T1000 (cell line): ENCODE results near the gene DHCR7.
A peak's percentile ranks its signal among the peaks of the same experiment; 100 is the strongest.

Source experiments
- DNase-seq: peaks from one replicate; lab custom pipeline; 2025; ENCODE audit warnings: mixed read lengths; lab: John Stamatoyannopoulos, UW

The DHCR7 gene

DNA sequence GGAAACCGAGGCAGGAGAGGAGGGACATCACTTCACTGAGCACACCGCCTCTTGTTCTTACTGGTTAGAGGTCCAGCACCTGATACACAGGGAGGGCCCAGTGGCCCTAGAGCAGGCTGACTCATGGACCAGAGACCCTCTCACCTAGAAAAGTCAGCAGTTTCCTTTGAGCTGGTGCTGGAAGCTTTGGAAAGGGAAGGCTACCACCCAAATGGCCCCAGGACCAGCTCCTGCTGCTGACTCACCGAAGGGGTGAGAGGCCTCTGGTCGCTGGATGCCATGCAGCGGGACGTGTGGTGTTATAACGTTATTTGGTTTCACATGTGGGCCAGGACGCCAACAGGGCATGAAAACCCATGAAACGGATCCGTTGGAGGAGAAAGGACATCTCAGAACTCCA lies 8.6 kb upstream of the DHCR7 start:
- no peak for DNase-seq

DNA sequence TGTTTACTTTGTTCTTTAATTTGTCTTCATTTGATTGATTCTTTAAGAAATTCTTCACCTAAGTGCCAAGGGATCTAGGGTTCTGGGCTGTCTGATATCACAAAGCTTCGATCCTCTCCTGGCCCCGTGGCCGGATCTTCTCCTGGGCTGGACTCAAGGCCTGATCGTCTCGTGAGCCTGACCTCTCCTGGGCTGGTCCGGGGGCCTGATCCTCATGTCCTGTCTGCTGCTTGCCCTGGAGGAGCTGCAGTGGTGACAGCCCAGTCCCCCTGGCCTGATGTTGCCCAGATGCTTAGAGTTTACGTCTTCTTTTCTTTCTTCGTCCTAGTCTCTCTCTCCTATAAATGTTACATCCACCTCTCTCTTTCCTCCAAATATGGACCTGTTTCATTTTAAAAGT lies 8.1 kb upstream of the DHCR7 start:
- no peak for DNase-seq

DNA sequence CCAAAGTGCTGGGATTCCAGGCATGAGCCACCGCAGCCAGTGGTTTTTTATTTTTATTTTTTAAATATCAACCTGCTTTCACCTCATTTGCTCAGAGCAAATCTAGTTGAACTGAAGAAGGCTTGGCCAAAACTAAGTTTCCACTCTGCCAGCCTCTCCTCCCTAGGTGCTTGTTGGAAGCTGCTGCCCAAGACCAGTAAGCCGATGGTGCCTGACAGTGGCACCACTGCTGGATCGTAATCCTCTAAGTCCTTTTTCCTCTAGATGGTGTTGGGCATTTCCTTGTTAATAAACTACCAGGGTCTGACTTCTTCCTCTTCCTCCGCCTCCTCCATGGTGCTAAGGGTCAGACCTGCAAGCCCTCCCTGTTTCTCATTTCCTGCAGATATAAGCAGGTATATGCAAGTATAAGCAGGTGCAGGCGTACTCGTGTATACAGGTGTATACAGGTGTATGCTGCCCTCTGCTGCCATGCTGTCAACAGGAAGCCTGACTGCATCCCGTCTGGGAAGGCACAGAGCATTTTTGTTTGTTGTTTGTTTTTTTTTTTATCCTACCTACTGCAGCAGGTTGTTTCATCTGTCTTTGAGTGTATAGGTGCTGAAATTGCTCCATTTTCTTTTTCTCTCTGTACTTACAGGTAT lies 6.4 kb upstream of the DHCR7 start:
- no peak for DNase-seq

DNA sequence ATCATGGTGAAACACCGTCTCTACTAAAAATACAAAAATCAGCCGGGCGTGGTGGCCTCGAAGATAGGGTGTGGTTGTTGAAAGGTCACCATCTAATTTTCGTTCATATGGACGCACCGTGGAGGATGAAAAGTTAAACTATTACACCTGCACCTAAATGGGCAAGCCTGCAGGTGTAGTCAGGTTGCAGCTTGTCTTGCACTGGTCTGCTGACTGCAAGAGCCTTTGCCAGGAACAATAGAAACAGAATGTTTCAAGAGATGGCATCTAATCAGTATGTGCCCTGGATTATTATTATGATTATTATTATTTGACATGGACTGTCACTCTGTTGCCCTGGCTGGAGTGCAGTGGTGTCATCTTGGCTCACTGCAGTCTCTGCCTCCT lies 5.7 kb upstream of the DHCR7 start:
- DNase-seq, result no peak

DNA sequence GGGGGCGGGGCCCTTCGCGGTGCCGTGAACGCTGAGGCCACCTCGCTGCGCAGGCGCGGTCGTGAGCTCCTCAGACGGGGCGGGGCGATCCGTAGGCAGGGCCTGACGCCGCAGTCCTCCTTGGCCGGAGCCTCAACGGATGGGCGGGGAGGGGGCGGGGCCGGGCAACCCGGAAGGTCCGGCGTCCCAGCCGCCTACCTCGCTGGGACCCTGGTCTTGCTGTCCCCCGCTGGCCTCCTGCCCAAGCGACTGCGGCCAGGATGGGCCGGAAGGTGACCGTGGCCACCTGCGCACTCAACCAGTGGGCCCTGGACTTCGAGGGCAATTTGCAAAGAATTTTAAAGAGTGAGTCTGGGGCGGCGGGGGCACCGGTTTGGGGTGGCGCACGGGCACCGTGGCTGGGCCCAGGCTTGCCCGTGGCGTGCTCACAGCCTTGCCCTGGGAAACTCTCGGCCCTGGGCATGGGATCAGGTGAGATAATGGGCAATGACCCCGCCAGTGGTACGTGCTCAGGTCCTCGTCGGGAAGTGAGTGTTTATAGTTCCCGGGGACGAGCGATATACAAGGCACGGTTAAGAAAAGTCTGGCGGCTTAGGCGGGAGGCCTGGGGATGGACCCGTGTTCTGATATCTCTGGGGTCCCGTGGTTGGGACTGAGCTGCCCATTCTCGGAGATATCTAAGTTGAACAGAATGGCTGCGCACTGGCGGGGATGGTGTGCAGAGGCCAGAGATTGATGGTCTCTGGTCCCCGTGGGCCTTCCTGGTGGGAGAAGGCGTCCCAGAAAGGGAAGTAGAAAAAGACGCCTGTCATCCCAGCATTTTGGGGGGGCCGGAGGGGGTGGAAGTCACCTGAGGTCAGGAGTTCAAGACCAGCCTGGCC lies 5.1 kb upstream of the DHCR7 start, which contains the start of gene NADSYN1:
TSS of gene NADSYN1 (plus strand) at position 167 of the 881 bp plus-strand sequence. CDS start at position 261, 94 bp downstream.
- DNase-seq, result peak; percentile 95

DNA sequence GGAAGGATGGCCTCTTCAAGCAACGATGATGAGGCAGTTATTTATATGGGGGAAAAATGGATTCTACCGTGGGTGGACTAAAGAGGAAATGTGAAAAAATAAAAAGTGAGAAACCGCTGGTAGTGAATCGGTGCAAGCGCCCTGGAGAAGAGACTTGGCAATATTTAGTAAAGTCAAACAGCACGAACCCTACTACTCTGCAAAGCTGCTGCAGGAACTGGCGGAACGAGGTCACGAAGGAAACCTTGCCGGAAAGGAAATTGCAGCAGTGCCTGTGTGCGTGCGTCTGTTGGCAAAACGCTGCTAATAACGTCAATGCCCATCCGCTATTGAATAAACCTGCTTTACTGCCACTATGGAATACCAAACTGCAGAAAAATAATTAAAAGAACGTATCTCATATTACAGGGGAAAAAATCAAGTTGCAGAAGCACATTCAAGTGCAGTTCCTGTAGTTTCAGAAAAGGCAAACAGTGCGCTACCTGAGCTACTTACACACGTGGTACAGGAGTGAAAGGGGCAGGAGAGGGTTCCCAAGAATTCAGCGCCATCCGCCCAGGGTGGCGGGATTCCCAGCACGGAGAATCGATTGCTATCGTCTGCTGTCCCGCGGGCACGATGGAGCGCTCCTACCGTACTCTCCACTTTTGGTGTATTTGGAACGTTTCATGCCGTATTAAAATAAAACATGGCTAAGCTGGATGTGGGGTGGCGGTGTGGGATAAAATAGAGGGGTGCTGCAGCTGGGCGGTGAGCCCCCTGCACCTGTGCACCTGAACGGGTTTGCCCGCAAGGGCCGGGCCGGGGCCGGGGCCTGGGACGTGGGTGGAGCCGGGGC lies 4.2 kb upstream of the DHCR7 start:
- DNase-seq, result no peak

DNA sequence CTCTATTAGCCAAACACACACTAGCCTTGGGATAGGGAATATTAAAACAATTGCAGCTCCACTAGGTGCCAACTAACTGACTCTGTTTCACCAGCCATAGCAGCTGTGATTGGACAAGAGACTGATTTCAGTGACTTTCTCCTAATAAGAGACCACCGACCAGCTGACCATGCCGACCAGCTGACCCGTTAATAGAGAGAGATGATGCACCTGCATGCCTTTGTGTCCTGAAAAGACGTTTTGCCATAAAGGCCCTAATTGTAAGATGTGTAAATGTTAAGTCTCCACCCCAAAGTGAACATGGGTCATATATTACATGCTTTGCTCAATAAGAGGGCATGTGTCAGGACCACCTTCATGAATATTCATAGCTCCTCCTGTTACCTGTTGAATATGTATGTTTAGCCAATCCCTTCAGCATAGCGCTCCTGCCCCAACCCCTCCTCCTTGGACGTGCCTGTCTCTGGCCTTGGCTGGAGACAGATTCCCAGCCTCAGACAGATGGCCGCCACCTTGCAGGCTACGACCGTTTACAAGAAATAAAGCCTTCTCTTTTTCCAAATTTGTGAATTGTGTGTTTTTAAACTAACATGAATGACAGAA lies 3.5 kb upstream of the DHCR7 start:
- no peak for DNase-seq

DNA sequence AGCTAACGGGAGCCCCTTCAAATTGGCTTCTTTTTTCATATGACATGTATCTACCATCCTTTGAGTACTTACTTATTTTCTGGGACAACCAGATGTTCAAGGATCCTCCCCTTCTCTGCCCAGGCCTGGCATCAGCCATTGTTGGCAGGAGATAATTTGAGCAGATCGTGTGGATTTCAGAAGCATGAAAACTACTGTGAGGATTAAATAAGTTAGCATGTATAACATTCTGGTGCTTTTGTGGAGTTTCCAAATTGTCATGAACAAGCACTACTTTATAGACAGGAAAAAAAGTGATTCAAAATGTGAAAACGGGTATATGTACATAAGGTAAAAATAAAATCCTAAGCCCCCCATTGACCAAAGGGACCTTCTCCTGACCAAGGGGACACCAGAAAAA lies 2.7 kb upstream of the DHCR7 start:
- DNase-seq, result no peak

DNA sequence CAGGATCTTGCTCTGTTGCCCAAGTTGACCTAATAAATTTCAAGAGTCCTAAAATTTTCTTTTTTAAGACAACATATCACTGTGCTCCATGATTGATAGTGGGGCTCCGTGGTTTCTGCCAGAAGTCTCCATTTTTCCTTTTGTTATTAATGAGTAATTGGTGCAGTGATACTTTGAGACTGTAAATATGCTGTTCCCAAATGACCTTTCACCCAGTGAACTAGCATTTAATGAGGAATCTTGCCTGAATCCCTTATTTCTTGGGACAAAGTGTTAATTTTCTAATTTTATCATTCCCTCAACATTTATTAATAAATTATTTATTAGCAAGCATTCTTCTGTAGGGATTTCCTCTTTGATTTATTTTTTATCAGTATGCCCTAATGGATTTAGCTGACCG lies 2.3 kb upstream of the DHCR7 start:
- DNase-seq, result no peak

DNA sequence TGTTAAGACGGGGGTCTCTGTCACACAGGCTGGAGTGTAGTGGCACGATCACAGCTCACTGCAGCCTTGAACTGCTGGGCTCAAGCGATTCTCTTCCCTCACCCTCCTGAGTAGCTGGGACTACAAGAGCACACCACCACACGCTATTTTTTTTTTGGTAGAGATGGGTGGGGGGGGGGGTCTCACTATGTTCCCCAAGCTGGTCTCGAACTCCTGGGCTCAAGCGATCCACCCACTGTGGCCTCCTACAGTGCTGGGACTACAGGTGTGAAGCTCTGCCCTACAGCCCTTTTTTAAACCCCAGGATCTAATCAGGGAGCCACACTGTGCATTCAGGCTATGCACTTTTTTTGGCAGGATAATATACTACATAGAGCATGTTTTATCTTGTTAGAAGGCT lies 1.4 kb upstream of the DHCR7 start:
- DNase-seq, result no peak

DNA sequence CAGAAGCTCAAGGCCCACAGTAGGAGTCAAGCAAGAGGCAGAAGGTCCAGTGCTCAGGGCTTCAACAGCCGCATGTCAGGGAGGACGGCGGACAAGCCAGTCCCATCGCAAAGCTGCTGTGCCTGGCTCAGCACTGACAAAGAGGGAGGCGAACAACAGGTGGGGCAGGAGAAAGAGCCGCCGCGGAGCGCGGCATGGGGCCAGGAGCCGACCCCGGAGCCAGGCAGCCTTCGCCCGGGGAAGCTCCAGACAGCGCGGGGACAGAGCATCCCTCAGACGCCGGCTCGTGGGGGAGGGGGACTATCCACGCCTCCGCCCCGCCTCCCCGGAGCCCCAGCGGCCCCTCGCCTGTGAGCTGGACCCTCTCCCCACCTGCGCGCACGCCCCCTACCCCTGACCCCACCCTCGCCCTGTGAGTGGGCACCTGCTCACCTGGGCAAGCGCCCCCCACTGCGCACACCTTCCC lies 369 bp downstream of the DHCR7 start:
- no peak for DNase-seq

DNA sequence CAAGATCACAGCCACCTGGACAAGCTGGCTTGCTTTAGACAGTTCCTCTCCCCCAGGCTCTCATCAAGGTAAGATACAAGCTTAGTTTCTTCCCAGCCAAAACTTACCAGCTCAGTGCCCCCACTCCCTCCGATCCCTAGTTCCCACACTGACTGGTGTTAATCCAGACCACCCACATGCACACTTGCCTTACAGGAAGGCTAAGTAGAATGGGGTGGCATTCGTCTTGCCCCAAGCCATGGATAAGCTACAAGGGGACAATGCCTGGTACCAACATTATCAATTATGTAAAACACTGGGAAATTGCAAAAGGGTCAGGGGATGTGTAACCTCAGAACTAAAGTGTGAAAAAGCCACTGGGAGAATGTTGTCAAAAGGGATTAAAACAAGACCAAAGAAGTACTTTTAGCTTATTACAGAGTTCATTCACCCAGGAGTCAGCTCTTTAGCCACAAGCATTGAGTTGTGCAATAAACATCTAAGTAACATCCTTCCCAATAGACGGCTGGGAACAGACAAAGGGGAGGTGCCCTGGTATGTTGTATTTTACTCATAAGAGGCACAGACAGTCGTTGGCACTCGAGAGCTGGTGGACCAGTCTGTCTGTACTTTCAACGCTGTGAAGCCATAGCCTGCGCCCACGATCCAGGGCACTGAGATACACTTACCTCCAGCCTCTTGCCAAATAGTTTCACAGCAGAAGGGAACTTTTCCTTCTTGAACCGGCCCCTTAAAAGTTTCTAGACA lies 1.1 kb downstream of the DHCR7 start:
- DNase-seq, result no peak

DNA sequence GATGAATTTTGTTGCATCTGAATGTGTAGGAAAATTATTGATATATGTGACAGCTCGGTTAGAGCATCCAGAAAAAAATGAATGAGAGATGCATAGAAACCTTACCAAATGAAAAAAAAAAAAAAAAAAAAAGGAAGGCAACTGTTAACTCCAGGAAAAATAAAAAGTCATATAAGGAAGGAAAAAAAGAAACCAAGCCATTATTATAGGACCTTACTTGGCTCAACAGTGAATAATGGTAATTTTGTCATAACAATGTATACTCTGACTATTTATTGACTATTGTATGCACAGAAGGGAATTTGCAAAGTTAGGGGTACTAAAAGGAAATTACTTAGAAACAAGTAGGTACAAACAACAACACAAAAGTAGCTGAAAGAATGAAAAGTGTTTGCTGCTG lies 2.0 kb downstream of the DHCR7 start:
- no peak for DNase-seq

DNA sequence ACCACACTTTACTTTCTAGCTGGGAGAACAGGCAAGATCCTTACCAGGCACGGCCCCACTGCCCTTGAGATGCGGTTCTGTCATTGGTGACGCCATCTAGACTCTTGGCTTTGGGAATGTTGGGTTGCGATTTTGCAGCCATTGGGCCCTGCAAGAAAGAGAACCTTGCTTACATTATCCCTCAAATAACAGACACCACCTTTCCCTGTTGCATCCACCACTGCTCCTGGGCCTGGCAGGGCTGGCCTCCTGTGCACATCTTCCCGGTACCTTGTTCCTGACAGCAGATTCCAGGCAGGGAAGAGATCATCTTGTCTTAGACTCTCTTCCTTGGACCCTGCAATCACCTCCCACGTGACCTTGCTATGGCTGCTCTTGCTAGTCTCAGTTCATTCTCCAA lies 3.4 kb downstream of the DHCR7 start:
- no peak for DNase-seq

DNA sequence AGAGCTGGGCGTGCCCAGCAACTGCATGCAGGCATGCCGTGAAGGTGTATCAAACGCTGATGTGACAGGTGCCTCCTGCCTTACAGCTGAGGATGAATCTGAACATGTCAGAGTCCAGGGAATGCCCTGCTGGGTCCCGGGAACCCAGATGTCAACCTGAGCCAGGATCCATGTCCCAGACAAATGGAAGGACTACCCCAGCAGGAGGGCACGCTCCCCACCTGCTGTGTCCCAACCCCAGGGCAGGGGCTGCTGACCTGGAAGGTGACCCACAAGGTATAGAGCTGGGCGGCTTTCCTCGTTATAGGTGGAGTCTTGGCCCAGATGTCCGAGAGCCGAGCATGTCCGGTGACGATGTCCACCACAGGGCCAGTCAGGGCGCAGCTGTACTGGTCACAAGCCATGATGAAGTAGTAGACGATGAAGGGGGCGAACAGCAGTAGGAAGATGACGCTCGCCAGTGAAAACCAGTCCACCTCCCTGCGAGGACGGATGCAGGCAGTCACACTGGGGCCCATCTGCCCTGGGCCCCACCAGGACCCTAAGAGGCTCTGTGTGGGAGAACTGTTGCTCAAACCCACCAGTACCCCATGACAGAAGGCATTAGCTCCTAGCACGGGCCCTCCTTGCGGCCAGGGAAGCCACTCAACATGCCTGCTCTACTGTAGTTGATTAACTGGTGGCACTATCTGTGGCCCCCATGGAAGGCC lies 4.3 kb downstream of the DHCR7 start:
- no peak for DNase-seq

DNA sequence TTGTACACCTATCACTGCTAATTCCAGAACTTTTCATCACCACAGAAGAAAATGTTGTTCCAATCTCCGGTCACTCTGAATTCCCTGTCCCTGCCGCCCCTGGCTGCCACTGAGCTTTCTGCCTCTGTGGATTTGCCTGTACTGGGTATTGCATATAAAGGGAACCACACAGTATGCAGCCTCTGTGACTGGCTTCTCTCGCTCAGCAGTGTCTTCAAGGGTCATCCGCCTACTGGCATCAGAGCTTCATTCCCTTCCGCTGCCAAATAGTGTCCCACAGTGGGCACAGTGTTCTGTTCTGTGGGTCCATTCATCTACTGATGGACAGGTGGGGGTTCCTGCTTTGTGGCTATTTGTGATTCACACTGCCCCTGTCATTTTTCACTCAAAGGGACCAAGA lies 5.3 kb downstream of the DHCR7 start:
- DNase-seq, result no peak

DNA sequence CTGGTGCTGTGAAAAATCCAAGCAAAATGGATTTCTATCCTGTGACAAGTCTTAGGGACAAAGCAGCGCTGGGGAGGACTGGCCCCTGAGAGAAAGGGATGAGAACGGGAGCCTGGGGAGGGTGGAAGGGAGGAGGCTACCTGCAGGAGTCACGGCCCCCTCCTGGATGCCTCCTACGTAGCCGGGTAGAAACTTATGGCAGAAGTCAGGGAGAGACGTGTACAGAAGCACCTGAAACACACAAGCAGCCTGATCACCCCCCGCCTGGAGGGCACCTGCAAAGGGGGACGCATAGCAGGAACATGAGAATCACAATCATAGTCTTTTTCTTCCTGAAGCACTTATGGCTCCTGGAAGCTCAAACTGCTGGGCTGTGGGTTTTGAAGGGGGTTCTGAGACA lies 6.1 kb downstream of the DHCR7 start:
- no peak for DNase-seq

DNA sequence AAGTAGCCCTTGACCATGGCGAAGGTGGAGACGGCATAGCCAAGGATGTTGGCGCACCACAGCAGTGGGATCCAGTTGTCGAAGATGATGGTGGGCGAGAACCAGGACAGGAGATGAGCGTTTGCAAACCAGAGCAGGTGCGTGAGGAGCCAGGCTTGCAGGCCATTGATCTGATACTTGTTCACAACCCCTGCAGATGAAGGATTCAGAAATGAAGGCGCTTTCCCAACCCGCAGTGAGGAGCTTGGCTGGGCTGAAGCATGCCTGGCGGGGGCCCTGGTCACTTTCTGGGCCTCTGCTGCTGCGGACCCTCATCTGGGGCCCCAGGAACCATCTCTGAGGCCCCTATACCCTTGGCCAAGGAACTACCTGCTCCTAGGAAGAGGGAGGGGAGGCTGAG lies 6.9 kb downstream of the DHCR7 start:
- no peak for DNase-seq

DNA sequence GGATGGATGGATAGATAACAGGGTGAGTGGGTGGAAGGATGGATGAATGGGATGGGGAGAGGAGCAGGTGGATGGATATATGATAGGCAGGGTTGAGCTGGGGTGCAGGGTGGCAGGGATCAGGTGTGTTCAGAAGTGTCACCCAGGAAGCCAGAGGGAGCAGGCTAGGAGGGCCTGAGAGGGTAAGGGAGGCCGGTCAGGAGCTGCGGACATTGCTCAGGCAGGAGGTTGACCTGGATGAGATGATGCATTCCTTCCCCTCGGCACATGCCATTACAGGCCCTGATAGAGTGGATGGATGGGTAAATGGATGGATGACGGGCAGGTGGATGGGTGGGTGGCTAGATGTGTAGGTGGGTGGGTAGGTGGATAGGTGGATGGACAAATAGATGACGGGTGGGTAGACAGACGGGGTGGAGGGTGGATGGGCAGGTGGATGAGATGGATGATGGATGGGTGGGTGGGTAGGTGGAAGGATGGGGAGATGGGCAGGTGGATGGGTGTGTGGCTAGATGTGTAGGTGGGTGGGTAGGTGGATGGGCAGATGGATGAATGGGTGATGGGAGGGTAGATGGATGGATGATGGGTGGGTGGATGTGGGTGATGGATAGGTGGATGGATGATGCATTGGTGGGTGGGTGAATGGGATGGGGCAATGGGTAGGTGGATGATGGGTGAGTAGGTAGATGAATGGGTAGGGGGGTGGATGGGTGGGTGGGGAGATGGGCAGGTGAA lies 8.0 kb downstream of the DHCR7 start:
- no peak for DNase-seq

DNA sequence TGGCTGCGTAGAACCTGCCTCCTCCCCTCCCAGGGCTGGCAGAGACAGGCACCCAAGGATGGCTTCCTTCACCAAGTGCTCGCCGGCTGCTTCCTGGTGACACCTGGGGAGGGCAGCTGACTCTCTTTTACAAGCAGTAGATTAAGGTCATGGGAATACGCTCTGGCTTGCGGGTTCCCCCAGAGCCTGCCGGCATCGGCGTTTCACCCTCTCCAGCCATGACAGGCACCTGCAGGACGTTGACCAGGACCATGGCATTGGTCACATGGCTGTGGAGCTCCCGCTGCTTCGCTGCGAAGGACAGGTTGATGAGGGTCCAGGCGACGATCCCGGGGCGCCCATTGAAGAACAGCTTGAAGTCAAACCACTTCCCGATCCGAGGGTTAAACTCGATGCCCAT lies 9.5 kb downstream of the DHCR7 start:
- DNase-seq, result no peak
